Naive thymus-derived CD4-positive, alpha-beta T cell (primary cell): ENCODE data around the gene SMARCAD1. TPM values are rescaled to one million over a fixed set of nuclear protein-coding genes. Genes with fewer than 3 reads are reported as not detected.

Experiments used
- ATAC-seq: fragments of 150-1000 bp; cut with Tn5 transposase; 2 replicates; pipeline ENCODE4 v1.10.0; 2021; ENCODE audit warnings: mild to moderate bottlenecking, moderate library complexity
- CTCF ChIA-PET: fragments of 350-600 bp; sonication (Branson Sonifier 250); formaldehyde crosslinking; loops from one replicate; lab custom pipeline; 2021; ENCODE audit warnings: antibody characterized with exemption; lab: Charles Lee
- POLR2A ChIA-PET: fragments of 350-600 bp; sonication (Branson Sonifier 250); formaldehyde crosslinking; loops from one replicate; lab custom pipeline; 2021; ENCODE audit warnings: antibody characterized with exemption, inconsistent platforms; lab: Charles Lee
- DNase-seq, 9 donors: peaks; one replicate each; pipeline versions ENCODE4 v3.0.0 to v3.0.0-alpha.2; 2020 to 2022; ENCODE audit warnings: mixed read lengths in 1 of 9
- H3K27ac ChIP-seq: one replicate; pipeline ENCODE4 v1.7.0; 2013; ENCODE audit warnings: mild to moderate bottlenecking, low read depth, low read length, moderate library complexity
- H3K27me3 ChIP-seq, 2 donors: one replicate each; pipeline ENCODE4 v1.7.0; 2013; ENCODE audit warnings: low read length in 2 of 2, mild to moderate bottlenecking in 2 of 2, moderate library complexity in 2 of 2; ENCODE audit not compliant: control insufficient read depth in 2 of 2, insufficient read depth in 2 of 2
- H3K36me3 ChIP-seq, 3 experiments: 1 replicate in 2 of 3; 2 replicates in 1 of 3; pipeline ENCODE4 v1.7.0; 2013; ENCODE audit warnings: low read length in 3 of 3, mild to moderate bottlenecking in 3 of 3, moderate library complexity in 1 of 3; ENCODE audit not compliant: insufficient read depth in 3 of 3, control insufficient read depth in 2 of 3
- H3K4me1 ChIP-seq, 2 donors: one replicate each; pipeline ENCODE4 v1.7.0; 2013; ENCODE audit warnings: low read length in 2 of 2, mild to moderate bottlenecking in 2 of 2, moderate library complexity in 1 of 2; ENCODE audit not compliant: control insufficient read depth in 2 of 2, insufficient read depth in 2 of 2
- H3K4me3 ChIP-seq: 2 replicates; pipeline ENCODE4 v1.7.0; 2013; ENCODE audit warnings: mild to moderate bottlenecking, low read length
- H3K9me3 ChIP-seq, 3 experiments: 1 replicate in 2 of 3; 2 replicates in 1 of 3; pipeline ENCODE4 v1.7.0; 2013; ENCODE audit warnings: low read length in 3 of 3; ENCODE audit not compliant: control insufficient read depth in 2 of 3
- H3K27ac Mint-ChIP-seq, 9 donors: one replicate each; pipeline ENCODE4 v1.8.0; 2020 to 2022; ENCODE audit warnings: mixed read lengths in 9 of 9, mild to moderate bottlenecking in 8 of 9, moderate library complexity in 5 of 9, inconsistent platforms in 2 of 9
- H3K27me3 Mint-ChIP-seq, 5 donors: one replicate each; pipeline ENCODE4 v1.8.0; 2021 to 2022; ENCODE audit warnings: mixed read lengths in 5 of 5, mild to moderate bottlenecking in 1 of 5
- H3K36me3 Mint-ChIP-seq, 5 donors: one replicate each; pipeline ENCODE4 v1.8.0; 2020 to 2022; ENCODE audit warnings: mixed read lengths in 5 of 5, mild to moderate bottlenecking in 3 of 5, inconsistent platforms in 1 of 5
- H3K4me1 Mint-ChIP-seq, 7 donors: one replicate each; pipeline ENCODE4 v1.8.0; 2020 to 2022; ENCODE audit warnings: mixed read lengths in 7 of 7, mild to moderate bottlenecking in 3 of 7, inconsistent platforms in 1 of 7
- H3K4me3 Mint-ChIP-seq, 10 donors: one replicate each; pipeline ENCODE4 v1.8.0; 2020 to 2022; ENCODE audit warnings: mild to moderate bottlenecking in 10 of 10, mixed read lengths in 10 of 10, moderate library complexity in 6 of 10, inconsistent platforms in 2 of 10
- H3K9me3 Mint-ChIP-seq, 11 donors: one replicate each; pipeline ENCODE4 v1.8.0; 2020 to 2022; ENCODE audit warnings: mixed read lengths in 11 of 11, mild to moderate bottlenecking in 4 of 11, inconsistent platforms in 1 of 11, moderate library complexity in 1 of 11
- intact Hi-C, 2 donors: fragments of 100-400 bp; cut with micrococcal nuclease; formaldehyde crosslinking; loops; one replicate each; pipeline ENCODE4 v1.15.1; 2023
- polyA plus RNA-seq, 2 donors: library from polyadenylated mRNA; unstranded; fragments of 300-500 nt; fragmentation: Illumina TruSeq; gene quantifications; one replicate each; pipeline ENCODE4 v1.2.3, GENCODE V29; 2021
- total RNA-seq, 6 experiments: library from RNA in 5 of 6; stranded (reverse) in 5 of 6; gene quantifications; 1 replicate in 5 of 6; 2 replicates in 1 of 6; pipeline ENCODE4 v1.2.3 and lab custom pipeline; 2021 to 2026

Gene SMARCAD1, protein sequence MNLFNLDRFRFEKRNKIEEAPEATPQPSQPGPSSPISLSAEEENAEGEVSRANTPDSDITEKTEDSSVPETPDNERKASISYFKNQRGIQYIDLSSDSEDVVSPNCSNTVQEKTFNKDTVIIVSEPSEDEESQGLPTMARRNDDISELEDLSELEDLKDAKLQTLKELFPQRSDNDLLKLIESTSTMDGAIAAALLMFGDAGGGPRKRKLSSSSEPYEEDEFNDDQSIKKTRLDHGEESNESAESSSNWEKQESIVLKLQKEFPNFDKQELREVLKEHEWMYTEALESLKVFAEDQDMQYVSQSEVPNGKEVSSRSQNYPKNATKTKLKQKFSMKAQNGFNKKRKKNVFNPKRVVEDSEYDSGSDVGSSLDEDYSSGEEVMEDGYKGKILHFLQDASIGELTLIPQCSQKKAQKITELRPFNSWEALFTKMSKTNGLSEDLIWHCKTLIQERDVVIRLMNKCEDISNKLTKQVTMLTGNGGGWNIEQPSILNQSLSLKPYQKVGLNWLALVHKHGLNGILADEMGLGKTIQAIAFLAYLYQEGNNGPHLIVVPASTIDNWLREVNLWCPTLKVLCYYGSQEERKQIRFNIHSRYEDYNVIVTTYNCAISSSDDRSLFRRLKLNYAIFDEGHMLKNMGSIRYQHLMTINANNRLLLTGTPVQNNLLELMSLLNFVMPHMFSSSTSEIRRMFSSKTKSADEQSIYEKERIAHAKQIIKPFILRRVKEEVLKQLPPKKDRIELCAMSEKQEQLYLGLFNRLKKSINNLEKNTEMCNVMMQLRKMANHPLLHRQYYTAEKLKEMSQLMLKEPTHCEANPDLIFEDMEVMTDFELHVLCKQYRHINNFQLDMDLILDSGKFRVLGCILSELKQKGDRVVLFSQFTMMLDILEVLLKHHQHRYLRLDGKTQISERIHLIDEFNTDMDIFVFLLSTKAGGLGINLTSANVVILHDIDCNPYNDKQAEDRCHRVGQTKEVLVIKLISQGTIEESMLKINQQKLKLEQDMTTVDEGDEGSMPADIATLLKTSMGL
- total RNA-seq (10 to 100 TPM; 15.9 to 34.2 (median 30.4) TPM), polyA plus RNA-seq (10 to 100 TPM; 12.6 to 13.0 TPM), total RNA-seq (lab: John Stamatoyannopoulos, UW) (47.9 reads per million, percentile 70 among the genes with 10 or more reads in this experiment)

DNA sequence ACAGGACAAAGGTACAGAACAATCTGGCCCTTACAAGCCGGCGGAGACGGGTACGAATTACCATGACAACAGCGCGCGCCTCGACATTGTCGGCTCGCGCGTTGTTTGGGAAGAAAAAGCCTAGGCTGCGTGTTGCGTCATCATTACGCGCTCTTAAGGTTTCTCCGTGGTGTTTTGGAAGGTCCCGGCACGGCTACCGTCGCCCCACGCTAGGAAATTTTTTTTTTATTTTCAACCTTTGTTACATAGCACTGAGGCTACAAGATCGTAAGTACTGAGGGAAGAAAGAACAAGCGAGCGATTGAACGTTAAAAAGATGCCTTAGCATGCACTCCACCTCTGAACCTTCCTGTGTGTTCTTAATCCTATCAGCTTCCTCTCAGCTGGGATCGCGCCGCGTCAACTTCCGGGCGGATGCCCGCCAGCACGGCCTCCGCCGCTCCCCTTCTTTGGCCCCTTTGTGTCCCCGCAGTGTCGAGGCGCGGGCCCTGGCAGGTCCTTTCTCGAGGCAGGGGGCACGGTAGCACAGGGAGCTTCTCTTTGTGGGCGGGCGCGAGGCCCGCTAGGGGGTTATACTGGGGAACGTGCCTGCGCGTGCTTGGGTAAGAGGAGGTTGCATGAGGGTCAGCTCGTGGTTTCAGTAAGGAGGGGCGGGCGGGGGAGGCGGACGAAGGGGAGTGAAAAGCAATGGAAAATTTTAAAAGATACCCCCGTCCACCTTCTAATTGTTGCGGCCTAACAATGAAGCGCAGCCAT lies at the start of gene SMARCAD1:
Gene SMARCAD1 (plus strand): TSS at position 397 of the 756 bp plus-strand sequence. CDS start 530 bp downstream, outside the sequence.
- Histone ChIP-seq H3K4me1 (peaks cover 14 to 17% of the 10 kb centered on the region in 2 donors), H3K27ac (peak within 1 kb of the TSS; percentile 86), H3K27me3 (no peaks in the 10 kb centered on the region), H3K9me3 (no peaks in the 10 kb centered on the region), H3K4me3 (peak within 1 kb of the TSS; percentile 100), H3K36me3 (no peaks in the 10 kb centered on the region)
- peak; percentile 69 to 93 (median 89) for DNase-seq
- Mint-ChIP-seq H3K27ac (peak within 1 kb of the TSS; percentile 98 to 100 (median 99)), H3K9me3 (peaks cover 0 to 14% (median 2%) of the 10 kb centered on the region in 11 donors), H3K36me3 (peaks cover 6 to 23% (median 18%) of the 10 kb centered on the region in 5 donors), H3K4me1 (peaks cover 25 to 53% (median 43%) of the 10 kb centered on the region in 7 donors), H3K27me3 (peaks cover 4 to 11% (median 6%) of the 10 kb centered on the region in 5 donors), H3K4me3 (peak within 1 kb of the TSS; percentile 91 to 100 (median 98))
- intact Hi-C loops = loop anchor here (1.0 kb wide), 1 partner anchor 244 kb away; the partner anchor contains the start of gene PDLIM5 (in 2 of the 2)
- peak; percentile 93 for ATAC-seq
- ChIA-PET POLR2A (no interaction called here), CTCF (interaction anchor here (0.8 kb wide), 1 partner anchor 92 kb away, joined by 3 read pairs; no protein-coding TSS in a partner anchor)

DNA sequence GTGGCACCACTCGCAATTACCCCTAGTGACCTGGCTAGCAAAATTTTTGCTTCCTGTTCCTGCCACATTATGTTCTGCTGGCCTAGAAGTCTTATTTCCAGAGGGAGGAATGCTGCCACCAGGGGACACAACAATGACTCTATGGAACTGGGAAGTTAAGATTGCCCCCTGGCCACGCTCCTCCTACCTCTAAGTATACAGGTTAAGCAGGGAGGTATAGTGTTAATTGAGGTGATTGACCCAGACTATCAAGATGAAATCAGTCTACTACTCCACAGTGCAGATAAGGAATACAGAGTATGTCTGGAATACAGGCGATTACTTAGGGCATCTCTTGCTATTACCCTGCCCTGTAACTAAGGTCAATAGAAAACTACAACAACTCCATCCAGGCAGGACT lies 48.8 kb upstream of the SMARCAD1 start:
- intact Hi-C loops = no loop called here

DNA sequence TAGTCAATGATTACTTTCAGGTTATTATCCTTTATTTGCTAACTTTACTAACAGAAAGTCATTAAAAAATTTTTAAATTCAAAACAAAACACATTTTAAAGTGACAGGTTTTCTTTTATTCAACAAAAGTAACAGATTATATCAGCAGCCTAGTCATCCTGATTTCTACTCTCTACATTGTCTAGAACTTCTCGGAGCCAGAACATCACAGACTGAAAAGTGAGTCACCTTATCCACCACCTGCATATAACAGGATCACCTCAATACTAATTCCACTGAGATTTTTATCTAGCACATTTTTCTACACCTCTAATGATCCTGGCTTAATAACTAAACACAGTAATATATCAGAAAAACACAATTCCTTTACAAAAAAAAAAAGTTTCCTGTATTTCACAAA lies 47.9 kb upstream of the SMARCAD1 start:
- Histone ChIP-seq H3K36me3 (no peaks in the 10 kb centered on the region), H3K27me3 (no peaks in the 10 kb centered on the region), H3K4me1 (no peaks in the 10 kb centered on the region), H3K9me3 (no peaks in the 10 kb centered on the region), H3K4me3 (no peak overlapping the region), H3K27ac (no peak overlapping the region)
- Mint-ChIP-seq H3K4me1 (peaks cover 0 to 3% (median 0%) of the 10 kb centered on the region in 7 donors), H3K36me3 (no peaks in the 10 kb centered on the region), H3K9me3 (peaks cover 0 to 19% (median 3%) of the 10 kb centered on the region in 11 donors), H3K27me3 (peaks cover 0 to 4% (median 0%) of the 10 kb centered on the region in 5 donors), H3K27ac (no peak overlapping the region), H3K4me3 (no peak overlapping the region)
- ATAC-seq = no peak
- CTCF ChIA-PET = no interaction called here
- no peak for DNase-seq
- intact Hi-C loops = no loop called here
- POLR2A ChIA-PET = no interaction called here

More for the DNA sequence above, 48.8 kb upstream of the SMARCAD1 start:
- Histone ChIP-seq H3K27me3 (no peaks in the 10 kb centered on the region), H3K36me3 (no peaks in the 10 kb centered on the region), H3K27ac (no peak overlapping the region), H3K9me3 (no peaks in the 10 kb centered on the region), H3K4me1 (no peaks in the 10 kb centered on the region), H3K4me3 (no peak overlapping the region)
- Mint-ChIP-seq H3K36me3 (no peaks in the 10 kb centered on the region), H3K4me3 (no peak overlapping the region), H3K4me1 (peaks cover 0 to 3% (median 0%) of the 10 kb centered on the region in 7 donors), H3K9me3 (peaks cover 0 to 19% (median 3%) of the 10 kb centered on the region in 11 donors), H3K27ac (no peak overlapping the region), H3K27me3 (peaks cover 0 to 4% (median 0%) of the 10 kb centered on the region in 5 donors)
- CTCF ChIA-PET = no interaction called here
- ATAC-seq = no peak
- DNase-seq = no peak
- POLR2A ChIA-PET = no interaction called here

DNA sequence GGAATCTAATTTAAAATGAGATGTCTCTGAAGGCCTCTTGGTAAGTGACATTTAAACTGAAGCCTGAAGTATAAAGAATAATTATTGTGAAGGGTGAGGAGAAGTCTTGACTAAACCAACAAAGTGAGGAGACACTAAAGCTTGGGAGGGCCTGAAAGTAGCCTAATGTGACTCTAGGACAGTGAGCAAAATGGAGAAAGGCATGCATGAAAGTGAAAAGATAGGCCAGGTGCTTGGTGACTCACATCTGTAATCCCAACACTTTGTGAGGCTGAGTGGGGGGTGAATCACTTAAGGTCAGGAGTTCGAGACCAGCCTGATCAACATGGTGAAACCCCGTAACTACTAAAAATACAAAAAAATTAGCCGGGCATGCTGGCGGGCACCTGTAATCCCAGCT lies 46.9 kb upstream of the SMARCAD1 start:
- H3K4me3 Mint-ChIP-seq = no peak overlapping the region
- POLR2A ChIA-PET = no interaction called here

DNA sequence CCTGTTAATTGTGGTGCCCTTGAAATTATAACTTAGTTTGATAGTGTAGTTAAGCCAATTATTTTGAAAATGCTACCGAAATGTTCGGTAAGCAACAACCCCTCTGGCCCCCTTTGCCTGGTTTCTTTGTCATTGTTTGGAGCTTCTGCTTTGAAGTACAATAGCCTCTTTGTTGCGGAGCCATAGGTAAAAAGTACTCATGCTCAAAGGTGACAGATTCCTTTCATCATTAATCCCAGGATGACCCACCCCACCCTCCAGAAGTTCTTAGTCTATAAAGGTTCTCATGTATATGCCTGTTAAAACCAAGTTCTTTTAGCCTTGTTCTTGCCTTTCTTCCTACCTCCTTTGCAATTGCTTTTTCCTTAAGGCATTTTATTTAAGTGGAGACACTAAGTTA lies 42.4 kb upstream of the SMARCAD1 start:
- DNase-seq (no peak), ATAC-seq (no peak)
- intact Hi-C loops = no loop called here
- Histone ChIP-seq H3K4me3 (no peak overlapping the region), H3K9me3 (no peaks in the 10 kb centered on the region), H3K36me3 (no peaks in the 10 kb centered on the region), H3K27me3 (no peaks in the 10 kb centered on the region), H3K4me1 (no peaks in the 10 kb centered on the region), H3K27ac (no peak overlapping the region)
- CTCF ChIA-PET = no interaction called here
- POLR2A ChIA-PET = no interaction called here
- Mint-ChIP-seq H3K36me3 (no peaks in the 10 kb centered on the region), H3K4me3 (no peak overlapping the region), H3K27me3 (peaks cover 0 to 7% (median 0%) of the 10 kb centered on the region in 5 donors), H3K4me1 (peaks cover 0 to 3% (median 0%) of the 10 kb centered on the region in 7 donors), H3K27ac (no peak overlapping the region), H3K9me3 (peaks cover 0 to 5% (median 0%) of the 10 kb centered on the region in 11 donors)

More for the DNA sequence above, 46.9 kb upstream of the SMARCAD1 start:
- H3K27me3 Mint-ChIP-seq = peaks cover 0 to 4% (median 0%) of the 10 kb centered on the region in 5 donors
- Histone ChIP-seq H3K36me3 (no peaks in the 10 kb centered on the region), H3K9me3 (no peaks in the 10 kb centered on the region), H3K4me1 (no peaks in the 10 kb centered on the region), H3K27ac (no peak overlapping the region), H3K27me3 (no peaks in the 10 kb centered on the region), H3K4me3 (no peak overlapping the region)
- CTCF ChIA-PET = no interaction called here
- peaks cover 0 to 17% (median 3%) of the 10 kb centered on the region in 11 donors for H3K9me3 Mint-ChIP-seq
- DNase-seq (no peak), ATAC-seq (no peak)
- peaks cover 0 to 3% (median 0%) of the 10 kb centered on the region in 7 donors for H3K4me1 Mint-ChIP-seq
- no peaks in the 10 kb centered on the region for H3K36me3 Mint-ChIP-seq
- H3K27ac Mint-ChIP-seq = no peak overlapping the region
- intact Hi-C loops = no loop called here
